CD4-positive, alpha-beta T cell (primary cell): ENCODE results near the gene ZNF593. TPM values are rescaled to one million over a fixed set of nuclear protein-coding genes. Genes with fewer than 3 reads are reported as not detected.

Experiments used
- ATAC-seq: fragments of 200-7000 bp; cut with Tn5 transposase; one replicate; pipeline ENCODE4 v1.10.0; 2022; ENCODE audit warnings: mild to moderate bottlenecking; ENCODE audit not compliant: poor library complexity
- CTCF ChIA-PET: fragments of 350-600 bp; sonication (Branson Sonifier 250); formaldehyde crosslinking; loops from one replicate; lab custom pipeline; 2021; ENCODE audit warnings: antibody characterized with exemption, inconsistent platforms; lab: Charles Lee
- POLR2A ChIA-PET: fragments of 350-600 bp; sonication (Branson Sonifier 250); formaldehyde crosslinking; loops from one replicate; lab custom pipeline; 2021; ENCODE audit warnings: antibody characterized with exemption, inconsistent platforms; lab: Charles Lee
- DNase-seq, 14 experiments: peaks; one replicate each; pipeline ENCODE4 v3.0.0-alpha.2; 2013 to 2020; ENCODE audit warnings: mixed read lengths in 2 of 14
- H3K27ac ChIP-seq, 2 donors: one replicate each; pipeline versions ENCODE4 v1.5.1 to v1.7.0; 2013; ENCODE audit warnings: low read length in 2 of 2, low read depth in 1 of 2, mild to moderate bottlenecking in 1 of 2
- H3K27me3 ChIP-seq, 2 experiments: 1 replicate in 1 of 2; 2 replicates in 1 of 2; pipeline versions ENCODE4 v1.6.1 to v1.7.0; 2013; ENCODE audit warnings: low read length in 2 of 2, control low read depth in 1 of 2, mild to moderate bottlenecking in 1 of 2, moderate library complexity in 1 of 2; ENCODE audit not compliant: insufficient read depth in 2 of 2, control insufficient read depth in 1 of 2
- H3K36me3 ChIP-seq: one replicate; pipeline ENCODE4 v1.6.1; 2013; ENCODE audit warnings: low read length, control low read depth; ENCODE audit not compliant: insufficient read depth
- H3K4me1 ChIP-seq: one replicate; pipeline ENCODE4 v1.6.1; 2013; ENCODE audit warnings: low read length, control low read depth; ENCODE audit not compliant: insufficient read depth
- H3K4me3 ChIP-seq: one replicate; pipeline ENCODE4 v1.5.1; 2013; ENCODE audit warnings: mild to moderate bottlenecking, low read length, moderate library complexity
- H3K9me3 ChIP-seq, 2 experiments: 1 replicate in 1 of 2; 2 replicates in 1 of 2; pipeline versions ENCODE4 v1.6.1 to v1.7.0; 2013; ENCODE audit warnings: low read length in 2 of 2, mild to moderate bottlenecking in 2 of 2, control low read depth in 1 of 2, moderate library complexity in 1 of 2; ENCODE audit not compliant: control insufficient read depth in 1 of 2, insufficient read depth in 1 of 2
- H3K27ac Mint-ChIP-seq: one replicate; pipeline ENCODE4 v1.8.0; 2020; ENCODE audit warnings: mixed read lengths
- H3K27me3 Mint-ChIP-seq: one replicate; pipeline ENCODE4 v1.8.0; 2021; ENCODE audit warnings: mixed read lengths
- H3K36me3 Mint-ChIP-seq: one replicate; pipeline ENCODE4 v1.8.0; 2021; ENCODE audit warnings: low read depth, mixed read lengths
- H3K4me1 Mint-ChIP-seq: one replicate; pipeline ENCODE4 v1.8.0; 2021; ENCODE audit warnings: low read depth, mixed read lengths
- H3K4me3 Mint-ChIP-seq: one replicate; pipeline ENCODE4 v1.8.0; 2020; ENCODE audit warnings: mild to moderate bottlenecking, mixed read lengths
- H3K9me3 Mint-ChIP-seq: one replicate; pipeline ENCODE4 v1.8.0; 2020; ENCODE audit warnings: mixed read lengths
- intact Hi-C, 2 experiments: fragments of 100-400 bp; cut with DNase I in 1 of 2; cut with micrococcal nuclease in 1 of 2; formaldehyde crosslinking; loops; one replicate each; pipeline versions ENCODE4 v1.15.1 to v1.9.0; 2023 to 2025; cut with DNase I, micrococcal nuclease
- total RNA-seq, 174 experiments: library from RNA in 2 of 174; stranded (reverse) in 2 of 174; gene quantifications; one replicate each; pipeline ENCODE4 v1.2.3 and lab custom pipeline; 2021 to 2026
- TF ChIP-seq, protein P1 (sequence below): fragments of 200-600 bp; IDR thresholded peaks from one replicate; pipeline ENCODE4 v1.8.0; 2022; ENCODE audit warnings: antibody characterized with exemption, mild to moderate bottlenecking

Gene ZNF593
- total RNA-seq, 2 experiments from 2014 or later = 5.0 to 6.6 TPM

- DNase-seq = no peak
- Histone ChIP-seq H3K4me1 (peaks cover 17% of the 10 kb centered on the region), H3K9me3 (no peaks in the 10 kb centered on the region), H3K36me3 (no peaks in the 10 kb centered on the region), H3K27ac (no peak overlapping the region), H3K4me3 (no peak overlapping the region), H3K27me3 (no peaks in the 10 kb centered on the region)
- TF ChIP-seq, protein P1, sequence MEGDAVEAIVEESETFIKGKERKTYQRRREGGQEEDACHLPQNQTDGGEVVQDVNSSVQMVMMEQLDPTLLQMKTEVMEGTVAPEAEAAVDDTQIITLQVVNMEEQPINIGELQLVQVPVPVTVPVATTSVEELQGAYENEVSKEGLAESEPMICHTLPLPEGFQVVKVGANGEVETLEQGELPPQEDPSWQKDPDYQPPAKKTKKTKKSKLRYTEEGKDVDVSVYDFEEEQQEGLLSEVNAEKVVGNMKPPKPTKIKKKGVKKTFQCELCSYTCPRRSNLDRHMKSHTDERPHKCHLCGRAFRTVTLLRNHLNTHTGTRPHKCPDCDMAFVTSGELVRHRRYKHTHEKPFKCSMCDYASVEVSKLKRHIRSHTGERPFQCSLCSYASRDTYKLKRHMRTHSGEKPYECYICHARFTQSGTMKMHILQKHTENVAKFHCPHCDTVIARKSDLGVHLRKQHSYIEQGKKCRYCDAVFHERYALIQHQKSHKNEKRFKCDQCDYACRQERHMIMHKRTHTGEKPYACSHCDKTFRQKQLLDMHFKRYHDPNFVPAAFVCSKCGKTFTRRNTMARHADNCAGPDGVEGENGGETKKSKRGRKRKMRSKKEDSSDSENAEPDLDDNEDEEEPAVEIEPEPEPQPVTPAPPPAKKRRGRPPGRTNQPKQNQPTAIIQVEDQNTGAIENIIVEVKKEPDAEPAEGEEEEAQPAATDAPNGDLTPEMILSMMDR = no peak
- Mint-ChIP-seq H3K27ac (no peak overlapping the region), H3K36me3 (no peaks in the 10 kb centered on the region), H3K4me3 (no peak overlapping the region), H3K4me1 (peaks cover 17% of the 10 kb centered on the region), H3K27me3 (no peaks in the 10 kb centered on the region), H3K9me3 (no peaks in the 10 kb centered on the region)
- POLR2A ChIA-PET = no interaction called here
- intact Hi-C loops = no loop called here
- ATAC-seq = no peak
- CTCF ChIA-PET = interaction anchor here (0.8 kb wide), 1 partner anchor 13 kb away, joined by 4 read pairs; no protein-coding TSS in a partner anchor
Measured at GRCh38 chr1:26195805-26196204, 26.1 kb downstream of the ZNF593 start.

DNA sequence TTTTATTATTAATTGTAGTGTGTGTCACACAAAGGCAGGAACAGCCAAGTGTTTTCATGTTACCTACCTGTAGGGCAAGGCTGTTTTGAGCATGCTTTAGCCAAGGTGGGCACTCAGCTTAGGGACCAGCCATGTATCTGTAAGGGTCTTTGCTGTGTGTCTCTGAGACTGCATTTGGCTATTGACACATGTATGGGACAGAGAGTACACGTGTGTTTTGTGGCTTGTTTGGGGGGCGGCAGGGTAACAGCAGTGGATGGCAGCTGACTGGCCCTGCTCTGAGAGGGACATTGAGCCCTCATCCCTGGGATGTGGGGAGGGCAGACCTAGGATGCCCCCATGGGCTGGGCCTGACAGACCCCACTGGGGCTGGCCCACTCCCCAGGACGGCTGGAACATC, 27.6 kb downstream of the ZNF593 start:
- H3K4me1 ChIP-seq = peaks cover 21% of the 10 kb centered on the region
- intact Hi-C loops = no loop called here
- POLR2A ChIA-PET = no interaction called here
- DNase-seq (no peak), ATAC-seq (no peak)
- Mint-ChIP-seq H3K4me3 (no peak overlapping the region), H3K36me3 (no peaks in the 10 kb centered on the region), H3K4me1 (peaks cover 11% of the 10 kb centered on the region), H3K27me3 (no peaks in the 10 kb centered on the region), H3K9me3 (no peaks in the 10 kb centered on the region), H3K27ac (no peak overlapping the region)
- TF ChIP-seq, protein P1 = no peak
- no peak overlapping the region for H3K27ac ChIP-seq
- H3K9me3 ChIP-seq = no peaks in the 10 kb centered on the region
- no peak overlapping the region for H3K4me3 ChIP-seq
- no peaks in the 10 kb centered on the region for H3K36me3 ChIP-seq
- CTCF ChIA-PET = no interaction called here
- H3K27me3 ChIP-seq = no peaks in the 10 kb centered on the region

DNA sequence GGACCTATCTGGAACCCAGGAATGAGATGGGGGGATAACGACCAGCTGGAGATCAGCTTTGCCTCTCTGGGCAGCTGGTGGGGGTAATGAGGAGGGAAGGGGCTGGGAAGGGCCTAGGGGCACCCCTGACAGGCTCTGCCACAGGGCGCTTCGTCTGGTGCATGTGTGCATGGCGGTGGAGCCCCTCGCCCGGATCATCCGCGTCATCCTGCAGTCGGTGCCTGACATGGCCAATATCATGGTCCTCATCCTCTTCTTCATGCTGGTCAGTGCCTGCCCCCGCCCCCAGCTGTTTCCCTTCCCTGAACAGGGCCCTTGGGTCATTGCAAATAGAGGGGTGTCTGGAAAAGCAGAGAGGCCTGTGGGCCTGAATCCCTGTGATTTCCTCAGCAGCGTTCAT, 28.1 kb downstream of the ZNF593 start:
- H3K9me3 ChIP-seq = no peaks in the 10 kb centered on the region
- no peaks in the 10 kb centered on the region for H3K27me3 ChIP-seq
- H3K27ac ChIP-seq = no peak overlapping the region
- ChIA-PET CTCF (no interaction called here), POLR2A (no interaction called here)
- Mint-ChIP-seq H3K9me3 (no peaks in the 10 kb centered on the region), H3K4me3 (no peak overlapping the region), H3K4me1 (peaks cover 16% of the 10 kb centered on the region), H3K36me3 (no peaks in the 10 kb centered on the region), H3K27ac (no peak overlapping the region), H3K27me3 (no peaks in the 10 kb centered on the region)
- H3K4me3 ChIP-seq = no peak overlapping the region
- no peaks in the 10 kb centered on the region for H3K36me3 ChIP-seq
- DNase-seq (no peak), ATAC-seq (no peak)
- TF ChIP-seq, protein P1 = no peak
- intact Hi-C loops = no loop called here
- peaks cover 26% of the 10 kb centered on the region for H3K4me1 ChIP-seq
